SU-DHL-6 (cell line): Measurements from ENCODE around the gene SSRP1.
"Not testable (repeated sequence)": the region's sequence is repeated elsewhere in the genome, so short reads cannot be mapped to it uniquely, and the experiment has no call there.

Experiments used
- H2AFZ ChIP-seq: fragments of 200-600 bp; sonication (generic); 2 replicates; pipeline ENCODE4 v1.6.1; 2014; ENCODE audit warnings: low read depth, mild to moderate bottlenecking, moderate library complexity, mixed read lengths, antibody characterized with exemption, low read length; ENCODE audit not compliant: severe bottlenecking
- H3F3A ChIP-seq: fragments of 200-600 bp; shearing (Covaris generic); 2 replicates; pipeline ENCODE4 v1.6.0; 2016; ENCODE audit warnings: antibody characterized with exemption, mild to moderate bottlenecking; ENCODE audit not compliant: insufficient read depth
- H3K27ac ChIP-seq: fragments of 200-600 bp; sonication (generic); 2 replicates; pipeline ENCODE4 v1.5.1; 2016; ENCODE audit warnings: low read depth, mild to moderate bottlenecking, low read length, moderate library complexity, mixed read lengths
- H3K27me3 ChIP-seq: fragments of 200-600 bp; sonication (generic), shearing (Covaris generic); 2 replicates; pipeline ENCODE4 v1.6.0; 2014; ENCODE audit warnings: mild to moderate bottlenecking, low read length
- H3K36me3 ChIP-seq: fragments of 200-600 bp; sonication (generic); 2 replicates; pipeline ENCODE4 v1.6.1; 2014; ENCODE audit warnings: mild to moderate bottlenecking, low read length, mixed read lengths
- H3K4me2 ChIP-seq: fragments of 300-600, 200-600 bp; shearing (Covaris generic), sonication (generic); 2 replicates; pipeline ENCODE4 v1.6.0; 2014; ENCODE audit warnings: low read length, low read depth, mild to moderate bottlenecking; ENCODE audit not compliant: poor library complexity, severe bottlenecking
- H3K4me3 ChIP-seq: fragments of 200-600 bp; sonication (generic); 2 replicates; pipeline ENCODE4 v1.5.1; 2014; ENCODE audit warnings: antibody characterized with exemption, low read length, mild to moderate bottlenecking, mixed read lengths; ENCODE audit not compliant: insufficient read depth, poor library complexity, severe bottlenecking
- H3K79me2 ChIP-seq: fragments of 200-600 bp; sonication (generic); 2 replicates; pipeline ENCODE4 v1.6.1; 2014; ENCODE audit warnings: mild to moderate bottlenecking, low read length, moderate library complexity; ENCODE audit not compliant: insufficient read depth
- H3K9ac ChIP-seq: fragments of 200-600 bp; sonication (generic); 2 replicates; pipeline ENCODE4 v1.7.0; 2014; ENCODE audit warnings: mild to moderate bottlenecking, low read length
- H3K9me2 ChIP-seq: fragments of 200-600 bp; sonication (generic); replicated peaks from 2 replicates; pipeline ENCODE4 v1.6.1; 2014; ENCODE audit warnings: low read length; ENCODE audit not compliant: insufficient read depth
- H3K9me3 ChIP-seq: fragments of 200-600 bp; sonication (generic); 2 replicates; pipeline ENCODE4 v1.6.1; 2014; ENCODE audit warnings: low read length, mixed read lengths; ENCODE audit not compliant: insufficient read depth
- H4K20me1 ChIP-seq: fragments of 200-600 bp; sonication (generic); 2 replicates; pipeline ENCODE4 v1.6.1; 2014; ENCODE audit warnings: low read depth, mild to moderate bottlenecking, antibody characterized with exemption, low read length, moderate library complexity, mixed read lengths
- EZH2phosphoT487 ChIP-seq: fragments of 200-600 bp; sonication (generic), shearing (Covaris generic); conservative IDR thresholded peaks from 2 replicates; pipeline ENCODE4 v1.6.1; 2018; ENCODE audit warnings: mild to moderate bottlenecking, antibody characterized with exemption, low read length, moderate library complexity, mixed read lengths
- TF ChIP-seq, protein P1 (sequence below): fragments of 200-600 bp; sonication (generic); IDR thresholded peaks from one replicate; pipeline ENCODE4 v1.5.1; 2017; ENCODE audit warnings: antibody characterized with exemption, mild to moderate bottlenecking, low read length, moderate library complexity; ENCODE audit not compliant: insufficient read depth, poor library complexity, severe bottlenecking

The SSRP1 gene

DNA sequence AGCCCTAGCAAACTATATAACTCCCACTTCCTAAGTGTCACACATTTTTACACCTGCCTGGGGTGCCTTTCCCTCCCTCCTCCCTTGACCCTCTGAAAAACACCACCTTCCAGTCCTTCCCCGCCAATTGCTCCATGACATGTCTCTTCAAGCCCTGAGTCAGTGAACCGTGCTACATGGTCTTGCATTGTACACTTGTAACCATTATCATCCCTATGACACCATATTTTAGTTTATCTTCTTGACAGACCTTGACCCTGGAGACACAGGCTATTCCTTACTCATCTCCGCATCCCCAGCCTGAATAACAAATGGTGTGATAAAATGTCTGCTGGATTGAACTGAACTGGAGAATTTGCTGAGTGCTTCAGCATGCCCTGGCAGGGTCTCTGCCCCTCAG is 47.8 kb downstream of the SSRP1 start:
- H3K9ac ChIP-seq = no peak overlapping the region
- no peaks in the 10 kb centered on the region for H3K27me3 ChIP-seq
- H4K20me1 ChIP-seq = no peaks in the 10 kb centered on the region
- H3K9me2 ChIP-seq = no peaks in the 10 kb centered on the region
- no peaks in the 10 kb centered on the region for H3K79me2 ChIP-seq
- no peak overlapping the region for H3K4me2 ChIP-seq
- H3K36me3 ChIP-seq = no peaks in the 10 kb centered on the region
- TF ChIP-seq EZH2phosphoT487 = no peak
- TF ChIP-seq, protein P1, sequence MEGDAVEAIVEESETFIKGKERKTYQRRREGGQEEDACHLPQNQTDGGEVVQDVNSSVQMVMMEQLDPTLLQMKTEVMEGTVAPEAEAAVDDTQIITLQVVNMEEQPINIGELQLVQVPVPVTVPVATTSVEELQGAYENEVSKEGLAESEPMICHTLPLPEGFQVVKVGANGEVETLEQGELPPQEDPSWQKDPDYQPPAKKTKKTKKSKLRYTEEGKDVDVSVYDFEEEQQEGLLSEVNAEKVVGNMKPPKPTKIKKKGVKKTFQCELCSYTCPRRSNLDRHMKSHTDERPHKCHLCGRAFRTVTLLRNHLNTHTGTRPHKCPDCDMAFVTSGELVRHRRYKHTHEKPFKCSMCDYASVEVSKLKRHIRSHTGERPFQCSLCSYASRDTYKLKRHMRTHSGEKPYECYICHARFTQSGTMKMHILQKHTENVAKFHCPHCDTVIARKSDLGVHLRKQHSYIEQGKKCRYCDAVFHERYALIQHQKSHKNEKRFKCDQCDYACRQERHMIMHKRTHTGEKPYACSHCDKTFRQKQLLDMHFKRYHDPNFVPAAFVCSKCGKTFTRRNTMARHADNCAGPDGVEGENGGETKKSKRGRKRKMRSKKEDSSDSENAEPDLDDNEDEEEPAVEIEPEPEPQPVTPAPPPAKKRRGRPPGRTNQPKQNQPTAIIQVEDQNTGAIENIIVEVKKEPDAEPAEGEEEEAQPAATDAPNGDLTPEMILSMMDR = no peak
- H3F3A ChIP-seq = no peaks in the 10 kb centered on the region
- no peak overlapping the region for H2AFZ ChIP-seq
- no peak overlapping the region for H3K27ac ChIP-seq
- H3K4me3 ChIP-seq = no peak overlapping the region
- H3K9me3 ChIP-seq = no peaks in the 10 kb centered on the region

DNA sequence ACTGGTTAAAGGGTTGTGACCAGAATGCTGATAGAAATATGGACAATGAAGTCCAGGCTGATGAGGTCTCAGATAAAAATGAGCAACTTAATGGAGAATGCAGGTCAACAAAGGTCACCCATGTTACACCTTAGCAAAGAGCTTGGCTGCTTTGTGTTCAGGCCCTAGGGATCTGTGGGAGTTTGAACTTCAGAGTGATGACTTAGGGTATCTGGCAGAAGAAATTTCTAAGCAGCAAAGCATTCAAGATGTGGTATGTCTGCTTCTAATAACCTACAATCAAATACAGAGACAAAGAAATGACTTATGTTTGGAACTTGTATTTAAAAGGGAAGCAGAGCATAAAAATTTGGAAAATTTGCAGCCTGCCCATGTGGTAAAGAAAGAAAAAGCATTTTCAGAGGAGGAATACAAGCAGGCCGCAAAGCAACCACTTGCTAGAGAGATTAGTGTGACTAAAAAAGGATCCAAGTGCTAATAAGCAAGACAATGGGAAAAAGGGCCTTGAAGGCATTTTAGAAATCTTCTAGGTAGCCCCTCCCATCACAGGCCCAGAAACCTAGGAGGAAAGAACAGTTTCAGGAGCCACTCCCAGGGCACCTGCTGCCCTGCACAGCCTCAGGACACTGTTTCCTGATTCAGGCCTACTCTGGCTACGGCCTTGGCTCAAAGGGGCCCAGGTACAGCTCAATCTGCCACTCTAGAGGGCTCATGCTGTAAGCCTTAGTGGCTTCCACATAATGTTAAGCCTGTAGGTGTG is 52.3 kb downstream of the SSRP1 start:
- Histone ChIP-seq H3K27ac (no peak overlapping the region), H3K27me3 (no peaks in the 10 kb centered on the region), H3K4me3 (no peak overlapping the region), H3K9me3 (no peaks in the 10 kb centered on the region), H3K4me2 (no peak overlapping the region), H4K20me1 (no peaks in the 10 kb centered on the region), H3F3A (no peaks in the 10 kb centered on the region), H3K79me2 (no peaks in the 10 kb centered on the region), H3K9ac (no peak overlapping the region), H3K36me3 (no peaks in the 10 kb centered on the region), H2AFZ (no peak overlapping the region), H3K9me2 (no peaks in the 10 kb centered on the region)
- TF ChIP-seq, protein P1 = no peak
- TF ChIP-seq EZH2phosphoT487 = no peak

DNA sequence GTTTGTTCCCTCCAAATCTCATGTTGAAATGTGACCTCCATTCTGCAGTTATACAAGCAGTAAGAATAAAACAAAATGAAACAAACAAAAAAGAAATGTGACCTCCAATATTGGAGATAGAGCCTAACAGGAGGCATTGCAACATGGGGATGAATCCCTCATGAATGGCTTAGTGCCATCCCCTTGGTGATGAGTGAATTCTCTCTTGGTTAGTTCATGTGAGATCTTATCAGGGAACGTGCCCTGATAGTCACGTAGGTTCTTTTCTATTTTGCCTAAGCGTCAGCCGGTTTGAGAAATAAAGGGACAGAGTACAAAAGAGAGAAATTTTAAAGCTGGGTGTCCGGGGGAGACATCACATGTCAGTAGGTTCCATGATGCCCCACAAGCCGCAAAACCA is 54.1 kb downstream of the SSRP1 start:
- H3K27me3 ChIP-seq, H3K9ac ChIP-seq, H3K9me3 ChIP-seq, H3K36me3 ChIP-seq, H3F3A ChIP-seq, H3K9me2 ChIP-seq, H3K4me3 ChIP-seq, H4K20me1 ChIP-seq, H3K27ac ChIP-seq, H3K79me2 ChIP-seq, H3K4me2 ChIP-seq, H2AFZ ChIP-seq: not testable (repeated sequence)

DNA sequence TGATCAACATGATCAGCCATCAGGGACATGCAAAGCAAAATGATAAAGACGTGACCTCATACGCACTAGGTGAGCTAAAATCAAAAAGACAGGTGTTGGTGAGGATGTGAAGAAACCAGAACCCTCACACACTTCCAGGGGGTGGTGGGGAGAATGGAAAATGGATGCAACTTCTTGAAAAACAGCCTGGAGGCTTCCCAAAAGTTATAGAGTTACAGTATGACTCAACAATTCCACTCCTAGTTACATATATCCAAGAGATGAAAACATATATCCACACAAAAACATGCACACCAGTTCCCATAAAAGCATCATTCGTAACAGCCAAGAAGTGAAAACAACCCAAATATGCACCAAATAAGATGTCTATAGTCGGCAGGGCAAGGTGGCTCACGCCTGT is 56.6 kb downstream of the SSRP1 start:
- no peak for TF ChIP-seq EZH2phosphoT487
- TF ChIP-seq, protein P1 = no peak
- H2AFZ ChIP-seq = no peak overlapping the region
- no peaks in the 10 kb centered on the region for H3K79me2 ChIP-seq
- no peaks in the 10 kb centered on the region for H3K27me3 ChIP-seq
- no peak overlapping the region for H3K9ac ChIP-seq
- no peak overlapping the region for H3K27ac ChIP-seq
- H4K20me1 ChIP-seq = no peaks in the 10 kb centered on the region
- H3K9me2 ChIP-seq = no peaks in the 10 kb centered on the region
- no peak overlapping the region for H3K4me3 ChIP-seq
- H3K36me3 ChIP-seq = no peaks in the 10 kb centered on the region
- H3K4me2 ChIP-seq = no peak overlapping the region
- H3F3A ChIP-seq = no peaks in the 10 kb centered on the region
- H3K9me3 ChIP-seq = no peaks in the 10 kb centered on the region
